8988T (cell line): ENCODE results near the gene RASA2.
"Not testable (repeated sequence)": the region's sequence is repeated elsewhere in the genome, so short reads cannot be mapped to it uniquely, and the experiment has no call there.

Experiments used
- DNase-seq: peaks from one replicate; pipeline ENCODE4 v3.0.0; 2011

RASA2 gene

GRCh38 chr3:141457624-141458236 lies 29.1 kb upstream of the RASA2 start:
- DNase-seq, result no peak

- no peak for DNase-seq
Observed at GRCh38 chr3:141459008-141459407, 27.8 kb upstream of the RASA2 start.

- DNase-seq, result peak; percentile 65
Observed at GRCh38 chr3:141460097-141460704, 26.6 kb upstream of the RASA2 start.

DNA sequence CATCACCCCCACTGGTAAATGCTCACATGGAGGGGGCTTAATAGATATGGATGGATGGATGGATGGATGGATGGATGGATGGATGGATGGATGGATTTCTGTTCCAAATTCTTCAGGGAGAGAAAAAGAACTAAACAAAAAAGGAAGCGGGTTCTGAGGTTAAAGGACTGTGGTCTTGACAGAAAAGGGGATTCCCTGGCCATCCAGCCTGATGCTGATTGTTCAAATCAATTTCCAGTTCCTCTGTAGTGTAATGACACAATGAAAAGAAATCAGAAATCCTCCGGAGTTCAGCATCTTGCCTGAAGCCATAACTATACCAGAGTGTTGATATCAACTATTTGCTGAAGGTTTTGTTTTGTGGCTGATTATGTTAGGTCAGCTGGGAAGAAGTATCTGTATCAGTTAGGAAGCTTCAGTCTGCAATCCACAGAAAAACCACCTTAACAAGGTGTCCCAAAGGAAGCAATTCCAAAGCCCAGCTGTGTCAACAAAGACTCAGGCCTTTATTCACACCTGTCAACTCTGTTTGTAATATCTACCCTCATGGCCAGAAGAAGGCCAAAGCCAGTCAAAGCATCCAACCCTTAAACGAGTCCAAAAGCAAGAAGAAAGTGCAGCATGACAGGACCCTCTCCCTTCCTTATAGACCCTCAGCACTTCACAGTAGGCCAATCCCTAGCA lies 24.5 kb upstream of the RASA2 start:
- DNase-seq, result no peak

- no peak for DNase-seq
Observed at GRCh38 chr3:141465221-141465620, 21.6 kb upstream of the RASA2 start.

GRCh38 chr3:141466633-141467169 lies 20.1 kb upstream of the RASA2 start:
- no peak for DNase-seq

DNA sequence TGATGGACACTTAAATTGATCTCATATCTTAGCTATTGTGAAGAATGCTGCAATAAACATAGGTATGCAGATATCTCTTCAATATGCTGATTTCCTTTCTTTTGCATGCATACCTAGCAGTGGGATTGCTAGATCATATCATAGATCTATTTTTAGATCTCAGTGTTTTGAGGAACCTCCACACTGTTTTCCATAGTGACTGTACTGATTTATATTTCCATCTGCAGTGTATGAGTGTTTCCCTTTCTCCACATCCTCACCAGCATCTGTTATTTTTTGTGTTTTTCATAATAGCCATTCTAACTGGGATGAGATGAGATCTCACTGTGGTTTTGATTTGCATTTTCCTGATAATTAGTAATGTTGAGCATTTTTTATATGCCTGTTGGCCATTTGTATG lies 17.1 kb upstream of the RASA2 start:
- no peak for DNase-seq

- no peak for DNase-seq
Observed at GRCh38 chr3:141471160-141471559, 15.7 kb upstream of the RASA2 start.

DNA sequence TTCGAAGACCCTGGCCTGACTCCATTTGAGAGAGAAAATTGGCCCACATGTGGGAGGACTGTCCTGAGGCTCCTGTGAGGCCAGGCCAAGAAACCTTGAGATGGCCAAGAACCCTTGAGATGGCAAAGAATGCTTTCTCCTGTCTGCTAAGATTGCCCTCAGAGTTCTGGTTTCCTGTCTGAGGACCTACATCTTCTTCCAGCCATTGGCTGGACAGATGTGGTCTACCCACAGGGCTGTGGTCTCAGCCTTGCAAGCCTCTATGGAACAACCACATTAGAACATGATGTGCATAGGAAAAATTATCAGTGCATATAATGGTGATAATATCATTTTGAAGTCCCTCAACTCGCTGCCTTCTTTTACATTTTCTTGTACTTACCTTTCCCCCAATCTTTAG lies 10.8 kb upstream of the RASA2 start:
- DNase-seq, result no peak

- no peak for DNase-seq
Observed at GRCh38 chr3:141477224-141477623, 9.6 kb upstream of the RASA2 start.

DNA sequence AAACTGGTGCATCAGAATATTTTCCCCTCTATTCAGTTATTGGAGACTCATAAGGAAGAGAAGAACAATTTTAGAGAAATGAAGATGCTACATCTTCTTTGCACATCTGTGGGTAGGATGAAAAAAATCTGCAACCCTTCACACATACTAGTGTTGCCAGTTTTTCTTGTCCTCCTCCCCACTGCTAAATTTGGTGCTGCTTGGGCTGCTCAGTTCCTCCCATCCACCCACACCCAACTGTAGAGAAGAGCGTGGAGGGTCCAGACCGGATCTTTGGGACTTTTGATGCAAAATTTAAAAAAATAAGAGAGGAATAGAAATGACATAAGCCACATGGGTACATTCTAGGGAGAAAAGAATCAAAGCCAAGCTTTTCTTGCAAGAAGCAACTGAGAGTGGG lies 8.7 kb upstream of the RASA2 start:
- no peak for DNase-seq

DNA sequence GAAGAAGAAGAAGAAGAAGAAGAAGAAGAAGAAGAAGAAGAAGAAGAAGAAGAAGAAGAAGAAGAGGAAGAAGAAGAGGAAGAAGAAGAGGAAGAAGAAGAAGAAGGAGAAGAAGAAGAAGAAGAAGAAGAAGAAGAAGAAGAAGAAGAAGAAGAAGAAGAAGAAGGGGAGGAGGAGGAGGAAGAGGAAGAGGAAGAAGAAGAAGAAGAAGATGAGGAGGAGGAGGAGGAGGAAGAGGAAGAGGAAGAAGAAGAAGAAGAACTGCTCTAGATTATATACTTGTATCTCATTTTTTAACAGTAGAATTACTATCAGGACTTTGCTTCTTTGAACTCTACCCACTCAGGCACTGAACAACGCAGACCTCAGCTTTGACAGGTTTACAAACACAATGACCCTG lies 8.0 kb upstream of the RASA2 start:
- not testable (repeated sequence) for DNase-seq

GRCh38 chr3:141482245-141482922 lies 4.4 kb upstream of the RASA2 start:
- peak; percentile 40 for DNase-seq

DNA sequence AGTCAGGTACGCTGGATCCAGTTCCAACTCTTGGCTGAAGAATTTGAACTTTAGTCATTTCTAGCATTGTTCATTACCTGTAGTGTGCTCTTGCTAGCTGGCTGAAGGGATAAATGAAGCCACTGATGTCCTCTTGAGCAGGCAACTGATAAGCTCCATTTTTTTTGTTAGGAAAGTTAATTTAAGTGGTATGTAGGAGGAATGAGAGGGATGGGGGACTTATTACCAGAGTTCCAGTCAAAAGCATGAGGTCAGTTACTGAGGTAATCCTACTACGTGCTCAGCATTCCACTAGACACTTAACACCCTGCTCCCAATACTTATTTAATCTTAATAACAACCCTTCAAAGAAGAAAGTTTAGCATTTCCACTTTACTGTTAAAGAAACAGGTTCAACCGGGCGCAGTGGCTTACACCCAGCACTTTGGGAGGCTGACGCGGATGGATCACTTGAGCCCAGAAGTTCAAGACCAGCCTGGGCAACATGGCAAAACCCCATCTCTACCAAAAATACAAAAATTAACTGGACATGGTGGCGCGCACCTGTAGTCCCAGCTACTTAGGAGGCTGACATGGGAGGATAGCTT lies 2.0 kb upstream of the RASA2 start:
- no peak for DNase-seq

- no peak for DNase-seq
Observed at GRCh38 chr3:141485641-141486495, 959 bp upstream of the RASA2 start.

GRCh38 chr3:141486496-141486745 lies 406 bp upstream of the RASA2 start:
- DNase-seq, result no peak

DNA sequence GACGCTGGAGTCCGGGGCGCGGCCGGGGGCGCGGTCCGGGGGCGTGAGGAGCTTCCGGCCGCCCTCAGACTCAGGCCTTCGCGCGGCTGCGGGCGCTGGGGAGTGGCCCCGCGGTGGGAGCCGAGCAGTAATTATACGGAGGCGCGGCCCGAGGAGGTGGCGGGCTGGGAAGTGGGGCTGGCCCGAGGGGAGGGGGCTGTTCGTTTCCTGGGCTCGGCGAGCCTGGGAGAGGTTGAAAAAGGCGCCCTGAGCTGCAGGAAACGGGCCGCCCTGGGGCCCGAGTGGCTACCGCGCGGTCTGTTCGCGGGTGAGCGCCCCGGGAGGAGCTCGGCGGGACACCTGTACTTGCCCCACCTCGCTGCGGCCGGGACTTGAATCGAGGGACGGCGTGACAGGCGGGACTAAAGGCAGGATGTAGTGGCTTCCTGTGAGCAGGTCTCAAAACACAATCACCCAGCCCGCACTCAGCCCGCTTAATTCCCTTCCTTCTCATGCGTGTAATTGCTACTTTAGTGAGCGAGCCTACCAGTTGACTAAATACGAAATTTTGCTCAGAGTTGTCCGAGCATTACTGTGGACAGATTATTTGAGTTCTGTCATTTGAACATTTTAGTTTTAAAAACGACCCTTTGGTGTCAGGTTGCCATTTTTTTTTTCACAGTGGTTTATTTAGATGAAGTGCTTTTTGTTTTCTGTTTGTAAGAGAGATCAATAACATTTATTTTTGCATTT lies 860 bp downstream of the RASA2 start:
- peak; percentile 46 for DNase-seq

DNA sequence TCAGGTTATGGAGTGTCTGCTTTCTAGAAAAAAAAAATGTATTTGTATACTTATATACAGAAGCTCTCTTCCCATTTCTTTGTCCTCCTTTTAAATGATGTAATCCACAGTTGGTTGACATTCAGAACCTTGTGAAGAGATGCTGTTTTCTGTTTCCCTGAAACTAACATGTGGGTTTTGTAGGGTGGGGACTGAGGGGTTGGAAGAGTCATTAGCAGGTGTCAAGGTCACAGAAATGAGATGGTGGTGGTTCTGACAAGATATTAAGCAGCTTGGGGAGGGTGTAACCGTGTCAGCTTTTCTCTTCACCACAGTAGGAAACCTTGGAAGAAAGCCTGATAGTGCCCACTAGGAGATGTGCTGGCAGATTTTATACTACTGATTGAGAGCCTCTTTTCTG lies 2.4 kb downstream of the RASA2 start:
- no peak for DNase-seq

DNA sequence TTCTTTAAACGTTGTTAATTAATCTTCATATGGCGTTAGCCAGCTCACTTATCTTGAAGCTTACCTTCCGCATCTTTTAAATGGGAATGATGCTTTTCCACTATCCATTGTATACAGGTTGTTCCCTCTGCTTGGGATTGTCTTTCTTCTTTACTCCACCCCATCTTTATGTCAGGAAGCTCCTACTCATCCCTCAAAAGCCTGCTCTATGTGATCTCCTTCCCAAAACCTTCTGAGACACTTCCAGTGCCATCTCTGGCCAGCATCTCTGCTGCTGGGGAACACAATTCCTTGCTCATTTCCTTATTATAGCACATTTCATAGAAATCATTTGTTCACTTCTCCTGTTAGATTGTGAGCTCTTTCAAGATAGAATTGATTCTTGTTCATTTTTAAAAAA lies 4.3 kb downstream of the RASA2 start:
- no peak for DNase-seq

DNA sequence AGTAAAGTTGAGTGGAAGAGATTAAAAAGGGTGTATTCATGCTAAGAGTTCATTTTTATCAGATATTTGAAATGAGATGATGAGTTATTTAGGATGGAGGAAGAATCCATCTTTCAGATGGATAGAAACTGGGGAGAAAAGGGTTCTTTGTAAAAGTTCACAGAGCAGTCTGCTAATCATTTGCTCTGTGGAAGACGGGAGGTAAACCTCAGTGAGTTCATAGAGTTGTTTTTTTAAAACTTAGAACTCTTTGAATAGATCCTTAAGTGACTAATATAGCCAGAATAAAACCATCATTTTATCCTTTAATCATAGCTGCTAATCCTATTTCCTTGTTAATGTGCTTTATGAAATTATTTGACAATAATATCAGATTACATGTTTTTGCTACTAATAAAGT lies 5.1 kb downstream of the RASA2 start:
- DNase-seq, result no peak

- no peak for DNase-seq
Observed at GRCh38 chr3:141493184-141493583, 6.4 kb downstream of the RASA2 start.

DNA sequence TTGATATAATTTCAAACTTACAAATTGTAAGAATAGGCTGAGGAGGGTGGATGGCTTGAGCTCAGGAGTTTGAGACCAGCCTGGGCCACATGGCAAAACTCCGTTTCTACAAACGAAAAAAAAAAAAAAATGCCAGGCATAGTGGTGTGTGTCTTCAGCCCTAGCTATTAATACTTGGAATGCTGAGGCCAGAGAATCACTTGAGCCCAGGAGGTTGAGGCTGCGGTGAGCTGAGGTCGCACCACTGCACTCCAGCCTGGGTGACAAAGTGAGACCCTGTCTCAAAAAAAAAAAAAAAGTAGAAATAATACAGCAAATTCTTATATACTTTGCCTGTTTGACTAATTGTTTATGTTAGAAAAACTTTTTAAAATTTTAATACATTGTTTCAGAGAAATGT lies 10.8 kb downstream of the RASA2 start:
- DNase-seq, result not testable (repeated sequence)
